ENCODE data around the gene CXCR6. TPM values are rescaled to one million over a fixed set of nuclear protein-coding genes. Genes with fewer than 3 reads are reported as not detected.

CXCR6 gene
- total RNA-seq, 1 donor from 2014 or later = not detected

DNA sequence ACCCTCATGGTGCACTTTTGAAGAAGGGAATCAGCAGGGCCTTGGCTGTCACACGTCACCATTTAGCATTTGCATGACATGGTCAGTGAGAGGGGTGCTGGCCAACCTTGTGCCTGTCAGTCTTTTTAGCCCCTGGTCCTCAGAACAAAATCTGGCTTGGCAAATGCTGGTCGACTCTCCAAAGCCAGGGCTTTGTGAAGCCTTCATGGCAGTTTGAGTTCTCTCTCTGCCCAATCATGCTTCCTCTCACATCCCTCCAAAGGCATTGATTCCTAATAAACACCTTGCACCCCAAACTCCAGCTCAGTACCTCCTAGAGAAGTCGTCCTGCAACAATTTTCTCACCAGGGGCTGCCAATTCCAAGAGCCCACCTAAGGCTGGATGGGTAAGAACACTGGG lies 37.5 kb upstream of the CXCR6 start:
- DNase-seq (ENCODE audit: extremely low spot score, unreplicated experiment) = no peak
- Mint-ChIP-seq H3K36me3 (ENCODE audit: unreplicated experiment) (peaks cover 1% of the 10 kb centered on the region), H3K27ac (ENCODE audit: unreplicated experiment) (no peak overlapping the region), H3K27me3 (ENCODE audit: unreplicated experiment) (no peaks in the 10 kb centered on the region), H3K9me3 (ENCODE audit: unreplicated experiment) (no peaks in the 10 kb centered on the region), H3K4me1 (ENCODE audit: unreplicated experiment) (peaks cover 2% of the 10 kb centered on the region), H3K4me3 (ENCODE audit: unreplicated experiment) (no peak overlapping the region)
- no peak for TF ChIP-seq CTCF (IDR thresholded peaks at IDR 0.05)

DNA sequence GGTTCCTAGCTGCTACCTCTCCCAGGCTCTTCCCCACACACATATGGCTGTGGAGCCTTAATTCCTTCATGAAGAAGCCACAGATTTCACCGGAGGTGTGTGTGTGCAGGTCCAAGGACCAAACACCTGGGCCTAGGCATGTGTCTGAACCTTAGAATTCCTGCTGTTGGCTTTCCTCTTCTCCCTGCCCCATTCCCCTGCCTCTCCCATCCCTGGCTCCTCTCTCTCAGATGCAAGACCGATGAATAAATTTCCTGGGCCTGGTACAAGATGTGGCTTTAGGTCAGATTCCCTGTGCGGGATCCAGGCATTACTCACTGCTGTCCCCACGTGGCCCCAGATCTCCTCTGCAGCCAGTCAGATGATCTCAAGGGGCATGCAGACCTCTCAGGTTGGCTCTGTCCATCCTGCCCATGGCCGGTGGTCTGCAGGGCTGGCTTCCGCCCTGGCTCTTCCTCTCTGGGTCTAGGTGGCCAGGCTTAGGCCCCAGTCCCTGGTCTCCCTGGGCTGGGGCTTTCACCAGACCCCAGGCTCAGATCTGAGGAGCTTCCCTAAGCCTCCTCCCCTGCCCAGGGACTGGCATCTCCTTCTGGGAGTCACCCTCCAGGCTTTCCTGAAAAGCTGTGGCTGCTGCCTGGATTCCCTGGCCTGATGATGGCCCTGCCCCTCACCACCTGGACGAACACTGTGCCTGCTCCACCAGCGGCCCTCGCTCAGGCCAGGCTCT lies 36.4 kb upstream of the CXCR6 start:
- Mint-ChIP-seq H3K4me3 (ENCODE audit: unreplicated experiment) (no peak overlapping the region), H3K9me3 (ENCODE audit: unreplicated experiment) (no peaks in the 10 kb centered on the region), H3K27me3 (ENCODE audit: unreplicated experiment) (no peaks in the 10 kb centered on the region), H3K27ac (ENCODE audit: unreplicated experiment) (no peak overlapping the region), H3K36me3 (ENCODE audit: unreplicated experiment) (peaks cover 1% of the 10 kb centered on the region), H3K4me1 (ENCODE audit: unreplicated experiment) (peaks cover 2% of the 10 kb centered on the region)
- TF ChIP-seq CTCF (IDR thresholded peaks at IDR 0.05) = peak; percentile 39
- no peak for DNase-seq (ENCODE audit: extremely low spot score, unreplicated experiment)

DNA sequence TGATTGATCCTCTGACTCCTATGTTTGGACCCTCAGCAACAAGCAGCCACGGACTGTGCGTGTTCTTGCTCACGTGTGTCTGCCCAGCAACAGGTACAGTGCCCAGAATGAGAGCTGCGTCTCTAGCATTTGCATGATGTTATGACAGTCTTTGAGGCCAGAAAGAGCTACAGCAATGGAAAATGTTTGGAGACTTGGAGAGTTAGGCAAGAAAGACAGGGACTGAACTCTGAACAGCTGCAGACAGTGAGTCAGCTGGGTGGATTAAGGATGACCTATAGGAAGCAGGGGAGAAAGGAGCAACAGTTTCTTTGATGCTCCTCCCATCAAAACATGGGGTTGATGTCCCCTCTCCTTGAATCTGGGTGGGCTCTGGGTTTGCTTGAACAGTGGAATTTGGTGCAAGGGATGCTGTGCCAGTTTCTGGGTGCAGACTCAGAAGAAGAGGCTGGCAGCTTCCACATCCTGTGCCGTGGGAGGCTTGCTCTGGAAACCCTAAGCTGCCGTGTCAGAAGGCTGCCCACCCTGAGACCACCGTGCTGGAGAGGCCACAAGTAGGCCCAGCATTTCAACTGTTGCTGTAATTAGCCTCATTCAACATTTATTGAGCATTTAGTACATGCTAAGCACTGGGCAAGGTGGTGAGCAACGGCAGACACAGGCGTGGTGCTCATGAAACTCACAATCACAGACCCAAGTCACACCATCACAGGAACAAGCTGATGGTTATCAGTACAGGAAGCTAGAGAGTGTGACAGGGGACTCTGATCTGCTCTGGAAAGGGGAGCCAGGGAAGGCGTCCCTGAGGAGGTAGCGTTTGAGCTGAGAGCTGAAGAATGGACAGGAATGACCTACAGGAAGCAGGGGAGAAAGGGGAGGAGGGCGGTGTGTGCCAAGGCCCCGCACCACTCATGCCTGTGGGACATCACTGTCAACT lies 35.2 kb upstream of the CXCR6 start:
- Mint-ChIP-seq H3K4me3 (ENCODE audit: unreplicated experiment) (no peak overlapping the region), H3K36me3 (ENCODE audit: unreplicated experiment) (peaks cover 1% of the 10 kb centered on the region), H3K27ac (ENCODE audit: unreplicated experiment) (no peak overlapping the region), H3K9me3 (ENCODE audit: unreplicated experiment) (no peaks in the 10 kb centered on the region), H3K27me3 (ENCODE audit: unreplicated experiment) (no peaks in the 10 kb centered on the region), H3K4me1 (ENCODE audit: unreplicated experiment) (peaks cover 2% of the 10 kb centered on the region)
- DNase-seq (ENCODE audit: extremely low spot score, unreplicated experiment) = no peak
- no peak for TF ChIP-seq CTCF (IDR thresholded peaks at IDR 0.05)

GRCh38 chr3:45908761-45909160 lies 34.5 kb upstream of the CXCR6 start:
- H3K4me3 Mint-ChIP-seq (ENCODE audit: unreplicated experiment) = no peak overlapping the region
- H3K27ac Mint-ChIP-seq (ENCODE audit: unreplicated experiment) = no peak overlapping the region
- H3K36me3 Mint-ChIP-seq (ENCODE audit: unreplicated experiment) = peaks cover 1% of the 10 kb centered on the region
- TF ChIP-seq CTCF (IDR thresholded peaks at IDR 0.05) = no peak
- H3K27me3 Mint-ChIP-seq (ENCODE audit: unreplicated experiment) = no peaks in the 10 kb centered on the region
- H3K9me3 Mint-ChIP-seq (ENCODE audit: unreplicated experiment) = no peaks in the 10 kb centered on the region
- peaks cover 2% of the 10 kb centered on the region for H3K4me1 Mint-ChIP-seq (ENCODE audit: unreplicated experiment)
- DNase-seq (ENCODE audit: extremely low spot score, unreplicated experiment) = no peak

DNA sequence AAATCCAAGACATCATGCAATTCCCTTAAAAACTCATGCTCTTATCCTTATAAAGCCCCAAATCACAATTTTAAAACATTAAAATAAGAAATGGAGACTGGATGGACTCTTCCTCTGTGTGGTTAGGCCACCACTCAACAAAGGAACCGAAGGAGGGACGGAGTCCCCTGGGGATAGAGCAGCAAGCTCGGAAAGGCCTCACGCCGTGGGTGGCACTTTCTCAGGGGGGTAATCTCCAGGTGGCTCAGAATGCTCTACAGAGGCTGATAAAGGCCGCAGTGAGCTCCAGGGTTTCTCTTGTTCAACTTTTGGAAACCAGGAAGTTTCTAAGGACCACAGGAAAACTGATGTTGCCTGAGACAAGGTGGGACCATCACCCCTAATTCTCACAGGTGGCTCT lies 33.7 kb upstream of the CXCR6 start:
- no peak for TF ChIP-seq CTCF (IDR thresholded peaks at IDR 0.05)
- Mint-ChIP-seq H3K4me1 (ENCODE audit: unreplicated experiment) (peaks cover 2% of the 10 kb centered on the region), H3K36me3 (ENCODE audit: unreplicated experiment) (peaks cover 1% of the 10 kb centered on the region), H3K27me3 (ENCODE audit: unreplicated experiment) (no peaks in the 10 kb centered on the region), H3K27ac (ENCODE audit: unreplicated experiment) (no peak overlapping the region), H3K9me3 (ENCODE audit: unreplicated experiment) (no peaks in the 10 kb centered on the region), H3K4me3 (ENCODE audit: unreplicated experiment) (no peak overlapping the region)
- no peak for DNase-seq (ENCODE audit: extremely low spot score, unreplicated experiment)

All from osteocyte (in vitro differentiated cells).